Activated CD4-positive, alpha-beta T cell treated with anti-CD3 and anti-CD28 coated beads, Interleukin-2, amount 10 ng/mL, durations not matched to agents 24 days and 14 days (primary cell): ENCODE data around the gene IGF2BP3. TPM values are rescaled to one million over a fixed set of nuclear protein-coding genes. Genes with fewer than 3 reads are reported as not detected.

Experiments
- DNase-seq: peaks from one replicate; pipeline ENCODE4 v3.0.0; 2022
- H3K27ac Mint-ChIP-seq: one replicate; pipeline ENCODE4 v1.8.0; 2022; ENCODE audit warnings: mild to moderate bottlenecking, mixed read lengths
- H3K27me3 Mint-ChIP-seq: one replicate; pipeline ENCODE4 v1.8.0; 2022; ENCODE audit warnings: mixed read lengths
- H3K36me3 Mint-ChIP-seq: one replicate; pipeline ENCODE4 v1.8.0; 2022; ENCODE audit warnings: low read depth, mild to moderate bottlenecking, mixed read lengths
- H3K4me1 Mint-ChIP-seq: one replicate; pipeline ENCODE4 v1.8.0; 2021; ENCODE audit warnings: mixed read lengths
- H3K4me3 Mint-ChIP-seq: one replicate; pipeline ENCODE4 v1.8.0; 2022; ENCODE audit warnings: mild to moderate bottlenecking, moderate library complexity, mixed read lengths
- H3K9me3 Mint-ChIP-seq: one replicate; pipeline ENCODE4 v1.8.0; 2021; ENCODE audit warnings: mixed read lengths
- intact Hi-C: fragments of 100-400 bp; cut with micrococcal nuclease; formaldehyde crosslinking; loops from one replicate; pipeline ENCODE4 v1.15.1; 2023
- total RNA-seq: library from RNA; stranded (reverse); gene quantifications from 2 replicates; pipeline ENCODE4 v1.2.3, GENCODE V29; 2022

The IGF2BP3 gene
- total RNA-seq, 1 donor from 2014 or later: 2.2 TPM

GRCh38 chr7:23468526-23469149 is 1.7 kb downstream of the IGF2BP3 start:
- Mint-ChIP-seq H3K27ac (peak overlapping the region; percentile 65), H3K9me3 (no peaks in the 10 kb centered on the region), H3K4me3 (peak overlapping the region; percentile 81), H3K36me3 (no peaks in the 10 kb centered on the region), H3K27me3 (peaks cover 68% of the 10 kb centered on the region), H3K4me1 (peaks cover 35% of the 10 kb centered on the region)
- DNase-seq: peak; percentile 71
- intact Hi-C loops: no loop called here

- no peaks in the 10 kb centered on the region for H3K9me3 Mint-ChIP-seq
- peak overlapping the region; percentile 65 for H3K27ac Mint-ChIP-seq
- H3K27me3 Mint-ChIP-seq: peaks cover 69% of the 10 kb centered on the region
Observed at GRCh38 chr7:23467806-23468525, 2.3 kb downstream of the IGF2BP3 start.

GRCh38 chr7:23467291-23467805 is 2.9 kb downstream of the IGF2BP3 start:
- peak overlapping the region; percentile 81 for H3K4me3 Mint-ChIP-seq

More at GRCh38 chr7:23467806-23468525, 2.3 kb downstream of the IGF2BP3 start:
- peak; percentile 71 for DNase-seq
- Mint-ChIP-seq H3K36me3 (no peaks in the 10 kb centered on the region), H3K4me1 (peaks cover 35% of the 10 kb centered on the region), H3K4me3 (peak overlapping the region; percentile 81)
- intact Hi-C loops: loop anchor here (1.0 kb wide), 1 partner anchor 7 kb away; no protein-coding TSS in a partner anchor

GRCh38 chr7:23462846-23463245 is 7.4 kb downstream of the IGF2BP3 start:
- H3K9me3 Mint-ChIP-seq: no peaks in the 10 kb centered on the region
- H3K27ac Mint-ChIP-seq: no peak overlapping the region
- H3K36me3 Mint-ChIP-seq: no peaks in the 10 kb centered on the region
- peak; percentile 67 for DNase-seq
- peaks cover 15% of the 10 kb centered on the region for H3K4me1 Mint-ChIP-seq
- no peak overlapping the region for H3K4me3 Mint-ChIP-seq
- intact Hi-C loops: loop anchor here (1.0 to 2.0 kb wide), 3 partner anchors 32 to 190 kb away; no protein-coding TSS in a partner anchor
- H3K27me3 Mint-ChIP-seq: peaks cover 67% of the 10 kb centered on the region

More at GRCh38 chr7:23467291-23467805, 2.9 kb downstream of the IGF2BP3 start:
- no peak overlapping the region for H3K27ac Mint-ChIP-seq
- peaks cover 36% of the 10 kb centered on the region for H3K4me1 Mint-ChIP-seq
- intact Hi-C loops: loop anchor here (1.0 kb wide), 1 partner anchor 8 kb away; no protein-coding TSS in a partner anchor
- H3K27me3 Mint-ChIP-seq: peaks cover 67% of the 10 kb centered on the region
- H3K9me3 Mint-ChIP-seq: no peaks in the 10 kb centered on the region
- no peaks in the 10 kb centered on the region for H3K36me3 Mint-ChIP-seq
- no peak for DNase-seq

- Mint-ChIP-seq H3K4me1 (peaks cover 5% of the 10 kb centered on the region), H3K9me3 (no peaks in the 10 kb centered on the region), H3K27ac (no peak overlapping the region), H3K4me3 (no peak overlapping the region), H3K27me3 (peaks cover 52% of the 10 kb centered on the region), H3K36me3 (no peaks in the 10 kb centered on the region)
- intact Hi-C loops: no loop called here
- DNase-seq: no peak
Observed at GRCh38 chr7:23458044-23458443, 12.2 kb downstream of the IGF2BP3 start.

DNA sequence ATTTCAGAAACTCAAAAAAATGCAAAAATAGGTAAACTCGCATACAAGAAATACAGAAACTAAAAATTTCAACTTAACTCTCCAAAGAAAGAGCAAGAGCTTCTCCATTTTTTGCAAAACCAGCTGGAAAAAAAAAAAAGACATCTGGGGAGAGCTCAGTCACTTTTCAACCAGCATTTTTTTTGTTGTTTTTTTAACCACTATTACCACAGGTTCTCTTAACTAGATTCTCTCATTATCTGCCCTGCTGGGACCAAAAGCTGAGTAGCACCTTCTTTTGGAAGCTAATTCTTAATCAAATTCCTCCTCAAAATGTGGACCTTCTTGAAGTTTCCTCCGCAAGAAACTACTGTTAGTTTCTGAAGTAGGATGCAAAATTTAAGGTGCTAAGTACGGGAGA is 14.2 kb downstream of the IGF2BP3 start:
- intact Hi-C loops: no loop called here
- Mint-ChIP-seq H3K4me3 (no peak overlapping the region), H3K9me3 (no peaks in the 10 kb centered on the region), H3K36me3 (no peaks in the 10 kb centered on the region), H3K4me1 (peaks cover under 1% of the 10 kb centered on the region), H3K27ac (no peak overlapping the region), H3K27me3 (peaks cover 43% of the 10 kb centered on the region)
- DNase-seq: no peak

DNA sequence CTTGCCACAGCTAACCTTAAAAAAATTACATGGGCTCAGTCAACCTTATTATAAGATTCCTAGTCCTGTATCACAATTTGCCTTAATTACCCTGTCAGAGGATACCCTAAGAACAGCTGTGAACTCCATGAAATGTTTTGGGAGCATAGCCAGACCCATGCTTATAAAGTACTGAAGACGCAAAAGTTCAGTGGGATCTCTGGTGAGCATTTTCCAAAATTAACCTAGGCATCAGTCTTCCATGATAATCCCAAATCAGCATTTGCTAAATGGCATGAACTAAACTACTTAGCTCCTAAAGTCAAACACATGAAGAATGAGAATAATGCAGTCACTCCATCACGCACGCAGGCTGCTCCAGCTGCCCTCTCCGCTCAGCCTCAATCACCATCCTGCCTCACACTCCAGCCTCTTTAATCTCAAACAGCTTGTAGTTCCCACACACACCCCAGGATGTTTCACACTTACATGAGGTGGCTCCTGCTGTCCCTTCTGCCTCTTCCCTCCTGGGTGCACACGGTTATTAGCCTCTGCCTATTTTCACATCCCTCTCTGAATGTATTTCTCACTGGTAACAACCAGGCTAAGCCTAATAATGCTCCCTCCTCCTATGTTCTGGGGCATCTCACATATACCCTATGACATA is 15.3 kb downstream of the IGF2BP3 start:
- intact Hi-C loops: no loop called here
- Mint-ChIP-seq H3K4me1 (peaks cover 3% of the 10 kb centered on the region), H3K27ac (no peak overlapping the region), H3K27me3 (peaks cover 40% of the 10 kb centered on the region), H3K36me3 (no peaks in the 10 kb centered on the region), H3K4me3 (no peak overlapping the region), H3K9me3 (no peaks in the 10 kb centered on the region)
- DNase-seq: no peak

DNA sequence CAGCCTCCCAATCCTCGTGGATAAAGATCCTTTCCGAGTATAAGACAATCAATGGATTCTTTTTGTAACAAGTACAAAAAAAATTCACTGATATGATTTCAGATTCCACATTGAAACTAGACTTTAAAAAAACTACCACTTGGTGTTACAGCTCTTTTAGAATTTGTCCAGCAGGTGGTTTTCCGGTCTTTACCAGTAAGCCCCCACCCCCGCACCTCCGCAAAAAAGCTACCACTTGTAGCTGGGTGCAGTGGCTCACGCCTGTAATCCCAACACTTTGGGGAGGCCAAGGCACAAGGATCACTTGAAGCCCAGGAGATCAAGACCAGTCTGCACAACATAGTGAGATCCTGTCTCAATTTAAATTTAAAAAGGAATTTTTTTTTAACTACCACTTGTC is 19.8 kb downstream of the IGF2BP3 start:
- intact Hi-C loops: no loop called here
- peaks cover 33% of the 10 kb centered on the region for H3K27me3 Mint-ChIP-seq
- no peak overlapping the region for H3K27ac Mint-ChIP-seq

GRCh38 chr7:23449941-23450340 is 20.4 kb downstream of the IGF2BP3 start:
- no peaks in the 10 kb centered on the region for H3K36me3 Mint-ChIP-seq
- intact Hi-C loops: no loop called here
- no peak overlapping the region for H3K27ac Mint-ChIP-seq
- peaks cover 30% of the 10 kb centered on the region for H3K27me3 Mint-ChIP-seq
- H3K4me1 Mint-ChIP-seq: peaks cover 5% of the 10 kb centered on the region
- no peaks in the 10 kb centered on the region for H3K9me3 Mint-ChIP-seq
- DNase-seq: no peak
- H3K4me3 Mint-ChIP-seq: no peak overlapping the region

More for the DNA sequence above, 19.8 kb downstream of the IGF2BP3 start:
- no peak for DNase-seq
- Mint-ChIP-seq H3K4me3 (no peak overlapping the region), H3K9me3 (no peaks in the 10 kb centered on the region), H3K4me1 (peaks cover 3% of the 10 kb centered on the region), H3K36me3 (no peaks in the 10 kb centered on the region)

GRCh38 chr7:23445326-23445725 is 25.0 kb downstream of the IGF2BP3 start:
- intact Hi-C loops: no loop called here
- H3K27ac Mint-ChIP-seq: no peak overlapping the region
- no peaks in the 10 kb centered on the region for H3K36me3 Mint-ChIP-seq
- no peak for DNase-seq
- H3K27me3 Mint-ChIP-seq: peaks cover 19% of the 10 kb centered on the region
- no peaks in the 10 kb centered on the region for H3K9me3 Mint-ChIP-seq
- peaks cover 2% of the 10 kb centered on the region for H3K4me1 Mint-ChIP-seq
- H3K4me3 Mint-ChIP-seq: no peak overlapping the region

DNA sequence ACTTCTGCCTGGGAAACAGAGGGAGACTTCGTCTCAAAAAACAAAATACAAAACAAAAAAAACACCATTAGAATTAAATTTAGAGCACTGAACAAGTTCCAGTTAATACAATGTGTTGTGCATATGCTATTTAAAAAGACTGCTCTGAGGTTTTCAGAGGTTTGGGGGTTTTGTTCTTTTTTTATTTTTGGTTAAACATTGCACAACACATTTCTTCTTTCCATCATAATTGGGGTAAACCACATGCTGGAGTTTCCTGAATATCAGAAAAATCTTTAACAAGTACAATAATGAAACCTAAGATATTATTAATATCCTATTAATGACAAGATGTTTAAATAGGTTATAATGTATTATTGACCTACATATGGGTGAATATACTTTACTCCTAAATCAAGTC is 26.3 kb downstream of the IGF2BP3 start:
- H3K9me3 Mint-ChIP-seq: no peaks in the 10 kb centered on the region
- intact Hi-C loops: no loop called here
- no peak overlapping the region for H3K27ac Mint-ChIP-seq
- peaks cover 19% of the 10 kb centered on the region for H3K27me3 Mint-ChIP-seq
- H3K4me1 Mint-ChIP-seq: peaks cover 2% of the 10 kb centered on the region
- DNase-seq: no peak
- H3K36me3 Mint-ChIP-seq: no peaks in the 10 kb centered on the region
- H3K4me3 Mint-ChIP-seq: no peak overlapping the region

DNA sequence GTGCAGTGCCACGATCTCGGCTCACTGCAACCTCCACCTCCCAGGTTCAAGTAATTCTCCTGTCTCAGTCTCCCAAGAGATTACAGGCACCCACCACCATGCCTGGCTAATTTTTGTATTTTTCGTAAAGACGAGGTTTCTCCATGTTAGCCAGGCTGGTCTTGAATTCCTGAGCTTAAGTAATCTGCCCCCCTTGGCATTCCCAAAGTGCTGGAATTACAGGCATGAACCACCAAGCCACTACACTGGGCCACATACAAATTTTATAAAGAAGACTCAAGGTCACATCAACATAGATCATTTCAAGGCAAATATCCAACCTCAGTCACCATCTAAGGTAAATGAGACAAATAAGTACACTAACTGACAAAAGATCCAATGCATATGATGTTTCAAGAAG is 32.1 kb downstream of the IGF2BP3 start:
- intact Hi-C loops: no loop called here
- Mint-ChIP-seq H3K36me3 (no peaks in the 10 kb centered on the region), H3K9me3 (no peaks in the 10 kb centered on the region), H3K27ac (no peak overlapping the region), H3K4me3 (no peak overlapping the region), H3K27me3 (peaks cover 10% of the 10 kb centered on the region), H3K4me1 (no peaks in the 10 kb centered on the region)
- no peak for DNase-seq

DNA sequence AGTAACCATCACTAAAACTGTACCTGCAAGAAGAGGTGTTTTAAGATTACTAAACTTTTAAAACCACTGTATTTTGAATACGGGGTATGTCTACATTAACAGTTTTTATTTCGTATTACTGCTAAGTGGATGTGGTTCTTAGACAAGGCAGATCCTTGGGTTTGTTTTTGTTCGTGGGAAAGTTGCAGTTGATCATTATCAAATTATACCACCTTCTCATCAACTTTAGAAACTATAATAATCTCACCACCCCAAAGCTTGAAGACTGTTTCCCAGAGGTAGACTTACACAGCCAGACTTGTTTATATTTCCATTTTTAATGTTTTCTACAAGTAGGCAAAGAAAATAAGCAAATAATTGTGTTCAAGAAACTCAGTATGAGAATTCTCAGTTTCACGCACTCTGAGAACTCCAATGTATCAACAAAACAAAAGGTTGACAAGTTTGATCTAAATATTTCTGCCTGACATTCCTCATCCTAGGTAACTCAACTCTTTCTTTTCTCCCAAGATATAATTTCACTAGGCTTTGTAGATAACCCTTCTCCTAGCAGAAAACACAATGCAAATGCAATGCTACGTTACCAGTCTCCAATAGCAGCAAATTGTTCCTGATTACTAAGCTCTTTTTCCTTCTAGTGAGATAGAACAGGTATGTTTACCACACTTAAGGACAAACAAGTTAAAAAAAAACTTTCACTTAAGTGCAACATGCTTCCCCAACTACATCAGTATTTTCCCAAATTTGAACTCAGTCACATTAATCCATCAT is 36.0 kb downstream of the IGF2BP3 start:
- H3K4me1 Mint-ChIP-seq: peaks cover 7% of the 10 kb centered on the region
- H3K36me3 Mint-ChIP-seq: no peaks in the 10 kb centered on the region
- no peaks in the 10 kb centered on the region for H3K9me3 Mint-ChIP-seq
- no peak for DNase-seq
- intact Hi-C loops: no loop called here
- no peak overlapping the region for H3K4me3 Mint-ChIP-seq
- H3K27ac Mint-ChIP-seq: no peak overlapping the region
- H3K27me3 Mint-ChIP-seq: peaks cover 25% of the 10 kb centered on the region
